NT2/D1 (cell line): ENCODE measurements around the gene CAMK2B.

Experiments used
- SUZ12 ChIP-seq: IDR thresholded peaks from 2 replicates; pipeline ENCODE4 v1.6.1; 2011; ENCODE audit not compliant: insufficient read length, insufficient read depth; ENCODE audit errors: extremely low read depth
- YY1 ChIP-seq: IDR thresholded peaks from 2 replicates; pipeline ENCODE4 v1.6.1; 2011; ENCODE audit not compliant: insufficient read length, insufficient read depth
- ZNF274 ChIP-seq: IDR thresholded peaks from 2 replicates; pipeline ENCODE4 v1.6.1; 2011; ENCODE audit warnings: mild to moderate bottlenecking, low read depth, low read length

DNA sequence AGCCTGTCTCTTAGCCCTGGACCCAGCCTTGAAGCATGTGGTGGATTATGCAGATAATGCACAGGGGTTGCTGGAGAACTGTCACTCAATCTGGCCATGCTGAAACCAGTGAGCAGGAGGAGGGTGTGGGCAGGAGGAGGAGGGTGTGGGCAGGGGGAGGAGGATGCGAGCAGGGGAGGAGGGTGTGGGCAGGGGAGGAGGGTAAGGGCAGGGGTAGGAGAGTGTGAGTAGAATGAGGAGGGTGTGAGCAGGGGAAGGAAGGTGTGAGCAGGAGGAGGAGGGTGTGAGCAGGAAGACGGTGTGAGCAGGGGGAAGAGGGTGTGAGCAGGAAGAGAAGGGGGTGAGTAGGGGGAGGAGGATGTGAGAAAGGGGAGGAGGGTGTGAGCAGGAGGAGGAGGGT lies 18.8 kb downstream of the CAMK2B start:
- TF ChIP-seq ZNF274 = no peak
- TF ChIP-seq YY1 = no peak
- no peak for TF ChIP-seq SUZ12
